ENCODE data around the gene EARS2. TPM values are rescaled to one million over a fixed set of nuclear protein-coding genes. Genes with fewer than 3 reads are reported as not detected.
"Not testable (repeated sequence)": the region's sequence is repeated elsewhere in the genome, so short reads cannot be mapped to it uniquely, and the experiment has no call there.

EARS2 gene
- total RNA-seq, 1 donor from 2014 or later, result 21.1 TPM

- Histone ChIP-seq H3K27me3 (ENCODE audit: low read depth) (no peaks in the 10 kb centered on the region), H3K4me3 (no peak overlapping the region), H3K36me3 (peaks cover 94% of the 10 kb centered on the region), H3K9me3 (replicated peaks) (no peaks in the 10 kb centered on the region), H3K27ac (replicated peaks) (no peak overlapping the region), H3K4me1 (peaks cover 12% of the 10 kb centered on the region)
- intact Hi-C loops (cut with micrococcal nuclease), result no loop called here
- no peak for TF ChIP-seq CTCF (IDR thresholded peaks at IDR 0.05; ENCODE audit: borderline replicate concordance)
- no peak for DNase-seq
Observed at GRCh38 chr16:23485257-23485614, 71.9 kb downstream of the EARS2 start.

- H3K9me3 ChIP-seq (replicated peaks), result no peaks in the 10 kb centered on the region
- peaks cover 12% of the 10 kb centered on the region for H3K4me1 ChIP-seq
- TF ChIP-seq CTCF (IDR thresholded peaks at IDR 0.05; ENCODE audit: borderline replicate concordance), result no peak
- no peaks in the 10 kb centered on the region for H3K27me3 ChIP-seq (ENCODE audit: low read depth)
- DNase-seq, result no peak
- peaks cover 94% of the 10 kb centered on the region for H3K36me3 ChIP-seq
- intact Hi-C loops (cut with micrococcal nuclease), result no loop called here
- no peak overlapping the region for H3K4me3 ChIP-seq
- no peak overlapping the region for H3K27ac ChIP-seq (replicated peaks)
Observed at GRCh38 chr16:23484510-23485256, 72.5 kb downstream of the EARS2 start.

- H3K27ac ChIP-seq (replicated peaks); H3K9me3 ChIP-seq (replicated peaks); H3K4me3 ChIP-seq; intact Hi-C loops (cut with micrococcal nuclease); H3K27me3 ChIP-seq (ENCODE audit: low read depth); DNase-seq: not testable (repeated sequence)
- Histone ChIP-seq H3K4me1 (peaks cover 12% of the 10 kb centered on the region), H3K36me3 (peaks cover 94% of the 10 kb centered on the region)
Observed at GRCh38 chr16:23483492-23483891, 73.7 kb downstream of the EARS2 start.

- Histone ChIP-seq H3K4me3 (no peak overlapping the region), H3K36me3 (peaks cover 94% of the 10 kb centered on the region), H3K27ac (replicated peaks) (no peak overlapping the region), H3K27me3 (ENCODE audit: low read depth) (no peaks in the 10 kb centered on the region), H3K9me3 (replicated peaks) (no peaks in the 10 kb centered on the region), H3K4me1 (peaks cover 12% of the 10 kb centered on the region)
- no peak for TF ChIP-seq CTCF (IDR thresholded peaks at IDR 0.05; ENCODE audit: borderline replicate concordance)
- intact Hi-C loops (cut with micrococcal nuclease), result no loop called here
- DNase-seq, result no peak
Observed at GRCh38 chr16:23482778-23483177, 74.4 kb downstream of the EARS2 start.

- H3K4me3 ChIP-seq, result no peak overlapping the region
- no peaks in the 10 kb centered on the region for H3K27me3 ChIP-seq (ENCODE audit: low read depth)
- H3K36me3 ChIP-seq, result peaks cover 94% of the 10 kb centered on the region
- no peaks in the 10 kb centered on the region for H3K9me3 ChIP-seq (replicated peaks)
- no peak for TF ChIP-seq CTCF (IDR thresholded peaks at IDR 0.05; ENCODE audit: borderline replicate concordance)
- peaks cover 9% of the 10 kb centered on the region for H3K4me1 ChIP-seq
- intact Hi-C loops (cut with micrococcal nuclease), result no loop called here
- no peak for DNase-seq
- no peak overlapping the region for H3K27ac ChIP-seq (replicated peaks)
Observed at GRCh38 chr16:23480257-23480656, 76.9 kb downstream of the EARS2 start.

GRCh38 chr16:23479138-23479537 lies 78.0 kb downstream of the EARS2 start:
- Histone ChIP-seq H3K27ac (replicated peaks) (no peak overlapping the region), H3K27me3 (ENCODE audit: low read depth) (no peaks in the 10 kb centered on the region), H3K36me3 (peaks cover 96% of the 10 kb centered on the region), H3K4me1 (no peaks in the 10 kb centered on the region), H3K4me3 (no peak overlapping the region), H3K9me3 (replicated peaks) (no peaks in the 10 kb centered on the region)
- intact Hi-C loops (cut with micrococcal nuclease), result no loop called here
- TF ChIP-seq CTCF (IDR thresholded peaks at IDR 0.05; ENCODE audit: borderline replicate concordance), result no peak
- no peak for DNase-seq

Measured in left ventricle myocardium inferior (tissue), 1 donor.